HL-60 (cell line): Measurements from ENCODE around the gene EPHB2.

ENCODE experiments used
- CTCF ChIP-seq: IDR thresholded peaks from one replicate; pipeline ENCODE4 v1.5.1; 2011; ENCODE audit warnings: low read length, control low read depth, inconsistent platforms; ENCODE audit not compliant: insufficient read depth
- GABPA ChIP-seq: IDR thresholded peaks from 2 replicates; pipeline ENCODE4 v1.6.1; 2012; ENCODE audit warnings: low read depth
- POLR2AphosphoS5 ChIP-seq: IDR thresholded peaks from 2 replicates; pipeline ENCODE4 v1.6.1; 2012; ENCODE audit warnings: low read depth
- REST ChIP-seq: IDR thresholded peaks from 2 replicates; pipeline ENCODE4 v1.6.1; 2012; ENCODE audit warnings: low read depth; ENCODE audit not compliant: insufficient replicate concordance
- SPI1 ChIP-seq: IDR thresholded peaks from 2 replicates; pipeline ENCODE4 v1.6.1; 2012; ENCODE audit warnings: low read depth, mild to moderate bottlenecking, borderline replicate concordance

GRCh38 chr1:22782406-22782805, 71.8 kb downstream of the EPHB2 start:
- TF ChIP-seq POLR2AphosphoS5 (no peak), GABPA (no peak), CTCF (no peak), SPI1 (no peak), REST (no peak)
